Measurements from ENCODE around the gene YDJC. TPM values are rescaled to one million over a fixed set of nuclear protein-coding genes. Genes with fewer than 3 reads are reported as not detected.

YDJC gene
- total RNA-seq, 4 donors from 2014 or later = 42.2 to 72.2 (median 56.5) TPM

GRCh38 chr22:21657020-21657359 lies 27.2 kb upstream of the YDJC start:
- H3K4me3 ChIP-seq (ENCODE audit: low read depth, poor library complexity, severe bottlenecking) = no peak overlapping the region
- intact Hi-C loops (cut with DNase I; ENCODE audit: low total_unique reads) = no loop called here
- 37 to 44% methylated on average over 17 of the region's 17 CpGs for WGBS, 2 donors
- TF ChIP-seq CTCF (IDR thresholded peaks at IDR 0.05) = no peak
- no peak for DNase-seq (ENCODE audit: low spot score in 2 of 2)

GRCh38 chr22:21652547-21653545 lies 23.0 kb upstream of the YDJC start:
- H3K4me3 ChIP-seq (ENCODE audit: low read depth, poor library complexity, severe bottlenecking) = peak overlapping the region; percentile 34
- no peak for DNase-seq (ENCODE audit: low spot score in 2 of 2)
- WGBS, 2 donors = 31 to 32% methylated on average over 23 to 35 of the region's 40 CpGs
- no peak for TF ChIP-seq CTCF (IDR thresholded peaks at IDR 0.05)
- TF ChIP-seq POLR2A (IDR thresholded peaks at IDR 0.05) = no peak
- intact Hi-C loops (cut with DNase I; ENCODE audit: low total_unique reads) = loop anchor here (1.0 kb wide), 1 partner anchor 27 kb away; no protein-coding TSS in a partner anchor

- peak overlapping the region; percentile 34 for H3K4me3 ChIP-seq (ENCODE audit: low read depth, poor library complexity, severe bottlenecking)
- 0% methylated on average over 38 to 44 of the region's 44 CpGs for WGBS, 2 donors
- DNase-seq (ENCODE audit: low spot score in 2 of 2) = peak; percentile 87 to 97
- no peak for TF ChIP-seq CTCF (IDR thresholded peaks at IDR 0.05)
- no peak for TF ChIP-seq POLR2A (IDR thresholded peaks at IDR 0.05)
- intact Hi-C loops (cut with DNase I; ENCODE audit: low total_unique reads) = loop anchor here (1.0 kb wide), 1 partner anchor 26 kb away; no protein-coding TSS in a partner anchor
Measured at GRCh38 chr22:21652010-21652546, 22.3 kb upstream of the YDJC start.

GRCh38 chr22:21651521-21652009 lies 21.7 kb upstream of the YDJC start:
- TF ChIP-seq POLR2A (IDR thresholded peaks at IDR 0.05) (no peak), CTCF (IDR thresholded peaks at IDR 0.05) (no peak)
- intact Hi-C loops (cut with DNase I; ENCODE audit: low total_unique reads) = loop anchor here (1.0 kb wide), 1 partner anchor 25 kb away; no protein-coding TSS in a partner anchor
- WGBS, 2 donors = 2% methylated on average over 24 to 29 of the region's 29 CpGs
- H3K4me3 ChIP-seq (ENCODE audit: low read depth, poor library complexity, severe bottlenecking) = peak overlapping the region; percentile 34
- DNase-seq (ENCODE audit: low spot score in 2 of 2) = no peak

- no peak for DNase-seq (ENCODE audit: low spot score in 2 of 2)
- 22 to 26% methylated on average over 6 of the region's 6 CpGs for WGBS, 2 donors
- intact Hi-C loops (cut with DNase I; ENCODE audit: low total_unique reads) = no loop called here
- no peak overlapping the region for H3K4me3 ChIP-seq (ENCODE audit: low read depth, poor library complexity, severe bottlenecking)
- TF ChIP-seq CTCF (IDR thresholded peaks at IDR 0.05) = no peak
- TF ChIP-seq POLR2A (IDR thresholded peaks at IDR 0.05) = no peak
Measured at GRCh38 chr22:21650823-21651520, 21.1 kb upstream of the YDJC start.

All from lower leg skin (tissue), 4 donors.